ENCODE measurements around the gene MCF2L2.
A peak's percentile ranks its signal among the peaks of the same experiment; 100 is the strongest.
"Not testable (repeated sequence)": the region's sequence is repeated elsewhere in the genome, so short reads cannot be mapped to it uniquely, and the experiment has no call there.

MCF2L2 gene, protein sequence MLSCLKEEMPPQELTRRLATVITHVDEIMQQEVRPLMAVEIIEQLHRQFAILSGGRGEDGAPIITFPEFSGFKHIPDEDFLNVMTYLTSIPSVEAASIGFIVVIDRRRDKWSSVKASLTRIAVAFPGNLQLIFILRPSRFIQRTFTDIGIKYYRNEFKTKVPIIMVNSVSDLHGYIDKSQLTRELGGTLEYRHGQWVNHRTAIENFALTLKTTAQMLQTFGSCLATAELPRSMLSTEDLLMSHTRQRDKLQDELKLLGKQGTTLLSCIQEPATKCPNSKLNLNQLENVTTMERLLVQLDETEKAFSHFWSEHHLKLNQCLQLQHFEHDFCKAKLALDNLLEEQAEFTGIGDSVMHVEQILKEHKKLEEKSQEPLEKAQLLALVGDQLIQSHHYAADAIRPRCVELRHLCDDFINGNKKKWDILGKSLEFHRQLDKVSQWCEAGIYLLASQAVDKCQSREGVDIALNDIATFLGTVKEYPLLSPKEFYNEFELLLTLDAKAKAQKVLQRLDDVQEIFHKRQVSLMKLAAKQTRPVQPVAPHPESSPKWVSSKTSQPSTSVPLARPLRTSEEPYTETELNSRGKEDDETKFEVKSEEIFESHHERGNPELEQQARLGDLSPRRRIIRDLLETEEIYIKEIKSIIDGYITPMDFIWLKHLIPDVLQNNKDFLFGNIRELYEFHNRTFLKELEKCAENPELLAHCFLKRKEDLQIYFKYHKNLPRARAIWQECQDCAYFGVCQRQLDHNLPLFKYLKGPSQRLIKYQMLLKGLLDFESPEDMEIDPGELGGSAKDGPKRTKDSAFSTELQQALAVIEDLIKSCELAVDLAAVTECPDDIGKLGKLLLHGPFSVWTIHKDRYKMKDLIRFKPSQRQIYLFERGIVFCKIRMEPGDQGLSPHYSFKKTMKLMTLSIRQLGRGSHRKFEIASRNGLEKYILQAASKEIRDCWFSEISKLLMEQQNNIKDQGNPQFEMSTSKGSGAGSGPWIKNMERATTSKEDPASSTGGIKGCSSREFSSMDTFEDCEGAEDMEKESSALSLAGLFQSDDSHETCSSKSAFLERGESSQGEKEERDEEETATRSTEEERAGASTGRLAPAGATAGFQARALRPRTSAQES

DNA sequence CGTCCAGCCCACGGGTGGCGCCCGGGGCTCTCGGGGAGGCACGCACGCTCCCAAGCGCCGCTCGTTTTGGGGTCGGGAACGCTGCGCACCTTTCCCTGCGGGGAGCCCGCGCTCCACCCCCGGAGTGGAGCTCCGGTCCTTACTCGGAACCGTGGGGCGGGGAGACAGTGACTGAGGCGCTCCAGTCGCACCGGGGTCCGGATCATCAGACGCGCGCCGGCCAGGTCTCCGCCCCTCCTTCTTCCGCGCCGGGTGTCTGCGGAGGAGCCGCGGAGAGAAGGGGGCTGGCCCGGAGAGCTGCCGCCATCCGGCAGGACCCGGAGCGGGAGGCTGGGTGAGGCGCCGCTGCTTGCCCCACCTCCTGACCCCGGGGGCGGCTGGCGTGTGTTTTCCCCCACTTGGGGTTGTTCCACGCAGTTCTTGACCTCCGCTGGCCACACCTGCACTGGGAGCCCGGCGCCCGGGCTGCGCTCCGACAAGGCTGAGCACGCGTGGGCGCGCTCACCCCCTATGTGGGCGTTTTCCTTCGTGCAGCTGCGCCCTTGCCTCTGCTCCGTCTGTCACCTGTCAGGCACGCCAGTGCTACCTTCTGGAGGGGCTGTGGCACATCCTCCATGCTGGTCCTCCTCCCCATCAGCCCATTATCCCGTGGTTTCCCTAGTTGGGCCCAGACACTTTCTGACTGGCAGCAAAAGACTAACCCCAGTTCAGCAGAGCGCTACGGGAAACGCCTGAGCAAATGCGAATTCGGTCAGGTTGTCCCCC lies at the start of gene MCF2L2:
TSS of gene MCF2L2 (minus strand) at position 173 of the 765 bp plus-strand sequence. CDS start 642 bp downstream, outside the sequence.
- peak; percentile 47 to 59 for DNase-seq

GRCh38 chr3:183477801-183478456 lies 49.5 kb upstream of the MCF2L2 start:
- no peak for DNase-seq

GRCh38 chr3:183475764-183476162 lies 47.3 kb upstream of the MCF2L2 start:
- DNase-seq = not testable (repeated sequence)

- DNase-seq = no peak
These were observed 46.8 kb upstream of the MCF2L2 start for GRCh38 chr3:183475016-183475763.

DNA sequence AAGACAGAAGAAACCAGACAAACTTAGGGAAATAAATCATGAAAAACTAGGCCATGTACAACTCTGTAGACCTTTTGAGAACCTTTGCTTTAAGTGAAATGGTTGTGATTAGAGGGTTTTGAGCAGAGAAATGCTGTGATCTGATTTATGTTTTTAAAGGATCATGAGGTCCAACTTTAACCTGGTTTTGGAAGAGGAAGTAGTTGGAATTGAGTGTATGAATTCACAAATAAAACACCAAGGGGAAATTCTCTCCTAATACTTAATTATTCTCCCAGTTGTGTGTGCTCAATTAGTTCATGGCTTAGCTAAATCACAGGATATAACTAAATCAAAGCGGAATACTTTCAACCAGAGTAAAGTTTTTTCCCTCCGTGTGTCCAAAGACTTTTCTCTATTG lies 45.5 kb upstream of the MCF2L2 start:
- no peak for DNase-seq

DNA sequence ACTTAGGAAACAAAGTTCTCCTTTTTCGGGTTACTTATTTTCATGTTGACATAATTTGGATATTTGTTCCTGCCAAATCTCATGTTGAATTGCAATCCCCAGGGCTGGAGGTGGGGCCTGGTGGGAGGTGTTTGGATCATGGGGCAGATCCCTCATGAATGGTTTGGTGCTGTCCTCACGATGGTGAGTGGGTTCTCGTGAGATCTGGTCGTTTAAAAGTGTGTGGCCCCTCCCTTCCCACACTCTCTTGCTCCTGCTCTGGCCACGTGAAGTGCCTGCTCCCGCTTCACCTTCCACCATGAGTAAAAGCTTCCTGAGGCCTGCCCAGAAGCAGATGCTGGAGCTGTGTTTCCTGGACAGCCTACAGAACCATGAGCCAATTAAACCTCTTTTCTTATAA lies 43.7 kb upstream of the MCF2L2 start:
- DNase-seq = no peak

GRCh38 chr3:183468424-183468823 lies 40.0 kb upstream of the MCF2L2 start:
- no peak for DNase-seq

DNA sequence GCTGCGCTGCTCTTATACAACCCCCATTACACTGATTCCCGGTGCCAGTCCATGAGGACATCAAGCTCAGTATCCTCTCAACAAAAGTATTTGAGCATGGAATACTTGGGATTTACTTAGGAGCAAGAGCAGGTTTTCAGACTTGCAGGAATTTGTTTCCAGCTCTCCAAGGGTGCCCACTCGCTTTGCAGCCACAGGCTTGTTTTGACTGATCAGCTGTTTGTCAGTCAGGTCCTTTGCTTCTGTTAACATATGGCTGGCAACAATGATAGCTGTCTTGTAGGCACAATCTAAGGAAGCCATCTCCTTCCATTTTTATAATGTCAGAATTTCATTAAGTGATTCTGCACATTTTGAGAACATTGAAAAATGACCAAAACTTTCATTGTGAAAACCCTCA lies 38.2 kb upstream of the MCF2L2 start:
- DNase-seq = peak in 1 of 2 experiments; percentile 63

DNA sequence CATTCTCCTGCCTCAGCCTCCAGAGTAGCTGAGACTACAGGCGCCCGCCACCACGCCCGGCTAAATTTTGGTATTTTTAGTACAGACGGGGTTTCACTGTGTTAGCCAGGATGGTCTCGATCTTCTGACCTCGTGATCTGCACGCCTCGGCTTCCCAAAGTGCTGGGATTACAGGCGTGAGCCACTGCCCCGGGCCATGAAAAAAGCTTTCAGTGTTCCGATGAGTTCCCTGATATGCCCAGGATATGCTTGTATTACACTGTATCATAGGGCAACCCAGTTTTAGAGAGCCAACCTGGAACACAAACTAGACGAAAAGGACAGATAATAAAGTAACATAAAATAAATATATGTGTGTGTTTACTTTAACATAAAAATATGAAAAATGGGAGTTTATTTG lies 37.3 kb upstream of the MCF2L2 start:
- not testable (repeated sequence) for DNase-seq

DNA sequence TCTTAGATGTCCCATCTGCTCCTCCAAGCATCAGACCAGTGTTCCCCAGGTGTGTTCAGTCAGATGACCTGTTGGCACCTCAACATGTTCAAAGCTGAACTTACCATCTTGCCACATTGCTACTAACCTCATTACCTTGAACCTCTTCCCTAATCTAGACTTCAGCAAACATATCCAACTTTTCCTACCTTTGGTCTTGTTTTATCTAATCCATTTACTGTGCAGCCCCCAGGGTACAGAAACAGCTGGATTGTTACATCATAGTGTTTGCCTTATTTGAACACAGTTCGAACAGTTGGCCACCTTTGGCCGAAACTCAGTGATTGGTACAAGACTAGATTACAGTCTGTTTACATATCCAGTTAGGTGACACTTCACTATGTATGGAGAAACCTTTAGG lies 36.1 kb upstream of the MCF2L2 start:
- no peak for DNase-seq

DNA sequence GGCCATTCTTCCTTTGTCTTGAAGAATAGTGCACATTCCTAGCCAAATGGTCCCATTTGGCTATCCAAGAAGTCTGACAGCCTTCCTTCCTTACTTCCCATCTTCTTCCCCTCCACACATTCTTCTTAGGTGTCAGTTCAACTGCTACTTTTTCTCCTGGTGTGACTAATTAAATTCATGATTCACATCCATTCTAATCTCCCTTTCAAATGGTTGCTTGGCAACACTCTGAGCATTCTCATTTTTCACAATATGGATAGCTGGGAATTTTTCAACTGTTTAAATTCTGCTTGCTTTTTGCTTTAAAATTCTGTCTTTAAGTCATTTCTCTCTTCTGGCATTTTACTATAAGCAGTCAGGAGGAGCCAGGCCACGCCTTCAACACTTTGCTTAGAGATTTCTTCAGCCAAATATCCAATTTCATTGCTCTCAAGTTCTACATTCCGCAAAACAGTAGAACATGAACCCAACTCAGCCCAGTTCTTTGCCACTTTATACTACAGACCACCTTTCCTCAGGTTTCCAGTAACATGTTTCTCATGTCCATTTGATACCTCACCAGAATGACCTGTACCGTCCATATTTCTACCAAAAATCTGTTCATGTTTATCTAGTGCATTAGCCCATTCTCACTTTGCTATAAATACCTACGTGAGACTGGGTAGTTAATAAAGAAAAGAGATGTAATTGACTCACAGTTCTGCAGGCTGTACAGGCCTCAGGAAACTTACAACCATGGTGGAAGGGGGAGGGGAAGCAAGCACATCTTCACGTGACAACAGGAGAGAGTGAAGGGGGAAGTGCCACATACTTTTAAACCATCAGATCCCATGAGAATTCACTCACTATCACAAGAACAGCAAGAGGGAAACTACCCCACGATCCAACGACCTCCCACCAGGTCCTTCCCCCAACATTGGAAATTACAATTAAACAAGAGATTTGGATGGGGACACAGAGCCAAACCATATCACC lies 31.9 kb upstream of the MCF2L2 start:
- no peak for DNase-seq

- DNase-seq = no peak
These were observed 26.7 kb upstream of the MCF2L2 start for GRCh38 chr3:183455089-183455488.

- DNase-seq = no peak
These were observed 25.6 kb upstream of the MCF2L2 start for GRCh38 chr3:183454064-183454463.

DNA sequence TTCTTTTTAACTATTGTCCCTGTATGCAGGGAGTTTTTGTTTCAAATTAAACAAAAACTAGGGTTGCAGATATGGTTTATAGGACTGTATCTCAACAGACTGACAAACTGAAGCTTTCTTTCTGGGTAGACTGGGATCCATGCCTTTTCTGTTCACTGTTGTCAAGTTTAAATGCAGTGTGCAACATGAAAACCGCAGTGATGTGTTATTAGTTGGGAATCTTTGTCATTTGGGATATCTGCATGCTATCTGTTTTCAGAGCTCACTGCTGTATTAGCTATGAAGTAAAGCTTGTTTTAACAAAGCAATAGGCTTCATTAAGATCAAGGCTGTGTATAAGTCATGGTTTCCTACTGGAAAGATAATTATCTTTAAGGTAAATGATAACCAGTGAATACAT lies 21.4 kb upstream of the MCF2L2 start:
- DNase-seq = no peak

GRCh38 chr3:183449391-183449790 lies 21.0 kb upstream of the MCF2L2 start:
- peak; percentile 42 to 72 for DNase-seq

GRCh38 chr3:183448369-183449128 lies 20.1 kb upstream of the MCF2L2 start:
- no peak for DNase-seq

DNA sequence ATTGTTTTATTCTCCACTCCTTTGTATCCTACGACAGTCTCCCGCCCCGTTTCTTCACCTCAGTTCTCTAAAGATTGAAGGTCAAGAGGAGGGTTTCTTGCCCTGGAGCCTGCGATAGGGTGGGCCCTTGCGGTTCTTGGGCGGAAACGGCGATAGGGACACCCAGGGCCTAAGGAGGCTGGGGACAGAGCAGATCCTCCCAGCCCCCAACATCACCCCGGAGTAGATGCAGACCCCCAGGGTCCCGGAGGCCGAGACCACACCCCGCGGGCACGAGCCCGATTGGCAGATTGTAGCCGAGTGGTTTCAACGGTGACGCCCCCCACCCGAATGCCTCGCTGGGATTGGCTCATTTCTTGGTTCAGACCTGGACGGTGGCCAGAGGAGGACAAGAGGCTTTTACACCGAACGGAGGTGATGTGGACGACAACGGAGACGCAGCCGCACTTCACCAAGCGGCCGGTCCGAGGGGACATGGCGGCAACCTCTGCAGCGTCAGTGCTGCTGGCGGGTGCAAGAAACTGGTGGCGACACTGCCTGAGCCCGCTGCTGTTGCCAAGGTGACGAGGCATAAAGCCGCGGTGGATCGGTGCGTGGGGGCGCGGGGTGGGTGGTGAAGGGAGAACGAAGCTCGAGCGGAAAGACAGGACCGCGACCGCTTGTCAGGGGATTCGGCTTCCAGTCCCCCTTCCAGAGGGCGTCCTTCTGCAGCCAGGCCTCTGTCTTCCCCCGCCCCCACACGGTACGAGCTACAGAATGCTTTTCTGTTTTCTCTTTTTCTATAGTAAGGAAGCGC lies 19.0 kb upstream of the MCF2L2 start:
- DNase-seq = peak; percentile 98 to 99

GRCh38 chr3:183446838-183447205 lies 18.4 kb upstream of the MCF2L2 start:
- no peak for DNase-seq
